Stimulated activated CD4-positive, alpha-beta T cell treated with anti-CD3 and anti-CD28 coated beads, Interleukin-15, amount 100 ng/mL, for 48 hours (primary cell): Measurements from ENCODE around the gene NT5C1B.

Experiments
- DNase-seq, 2 donors: peaks; one replicate each; pipeline ENCODE4 v3.0.0-alpha.2; 2020; ENCODE audit warnings: low read depth in 2 of 2

NT5C1B gene

DNA sequence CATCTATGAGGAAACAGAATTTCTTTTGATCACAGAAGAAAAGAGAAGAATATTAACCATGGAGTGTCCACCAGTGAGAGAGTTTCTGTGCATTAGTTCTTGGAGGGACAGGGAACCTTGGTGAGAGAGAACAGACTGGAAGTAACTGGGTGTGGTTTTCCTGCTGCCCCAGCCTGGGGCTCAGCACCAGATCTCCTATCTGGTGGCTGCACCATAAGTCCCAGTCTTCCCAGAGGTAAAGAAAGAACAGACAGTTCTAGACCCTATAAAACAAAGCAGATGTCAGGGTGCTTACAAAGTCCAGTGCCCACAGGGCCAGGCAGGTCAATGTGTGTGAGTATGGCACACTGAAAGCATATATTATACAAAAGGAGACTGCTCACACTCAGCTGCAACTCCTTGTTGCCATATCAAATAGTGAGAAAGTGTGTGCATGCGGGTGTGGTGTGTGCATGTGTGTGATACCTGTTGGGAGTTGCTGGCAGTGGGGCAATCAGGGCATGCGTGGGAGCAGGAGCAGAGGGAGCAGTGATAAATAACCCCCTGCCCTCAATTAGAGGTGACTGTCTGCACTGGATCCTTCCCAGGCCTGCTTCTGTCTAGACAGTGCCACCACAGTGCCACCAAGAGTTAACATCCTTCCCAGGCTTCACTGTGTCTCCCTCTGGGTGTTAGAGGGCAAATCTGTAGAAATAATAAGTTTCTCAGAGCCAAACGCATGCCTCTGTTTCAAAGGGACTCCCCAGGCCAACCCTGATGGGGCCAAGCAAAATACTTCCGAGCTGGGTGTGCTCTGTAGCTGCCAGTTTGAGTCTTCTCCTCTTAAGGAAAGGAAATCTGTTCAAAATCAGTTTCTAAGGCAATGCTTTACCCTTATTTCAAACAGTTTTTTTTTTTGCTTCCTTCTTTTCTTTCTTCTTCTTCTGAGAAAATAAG, 74.6 kb downstream of the NT5C1B start:
- DNase-seq = no peak
